Activated CD8-positive, alpha-beta memory T cell treated with anti-CD3 and anti-CD28 coated beads, Interleukin-2, amount 50 U/mL, for 24 hours (primary cell): Measurements from ENCODE around the gene CACNA1B.
"Not testable (repeated sequence)": the region's sequence is repeated elsewhere in the genome, so short reads cannot be mapped to it uniquely, and the experiment has no call there.

Experiments
- DNase-seq: peaks from one replicate; pipeline ENCODE4 v3.0.0-alpha.2; 2020; ENCODE audit errors: extremely low read depth

The CACNA1B gene

GRCh38 chr9:137866226-137867141 lies 11.1 kb upstream of the CACNA1B start:
- no peak for DNase-seq

- DNase-seq: no peak
Observed at GRCh38 chr9:137870432-137870831, 7.2 kb upstream of the CACNA1B start.

GRCh38 chr9:137872296-137872695 lies 5.3 kb upstream of the CACNA1B start:
- DNase-seq: no peak

- no peak for DNase-seq
Observed at GRCh38 chr9:137873408-137873807, 4.2 kb upstream of the CACNA1B start.

GRCh38 chr9:137873858-137874362 lies 3.7 kb upstream of the CACNA1B start:
- no peak for DNase-seq

GRCh38 chr9:137875354-137875753 lies 2.2 kb upstream of the CACNA1B start:
- no peak for DNase-seq

- no peak for DNase-seq
Observed at GRCh38 chr9:137875846-137876245, 1.7 kb upstream of the CACNA1B start.

GRCh38 chr9:137876269-137876668 lies 1.3 kb upstream of the CACNA1B start:
- DNase-seq: no peak

GRCh38 chr9:137876781-137877386 lies 698 bp upstream of the CACNA1B start:
- DNase-seq: no peak

GRCh38 chr9:137878146-137878941 lies 762 bp downstream of the CACNA1B start:
- DNase-seq: no peak

- DNase-seq: no peak
Observed at GRCh38 chr9:137879052-137879451, 1.5 kb downstream of the CACNA1B start.

GRCh38 chr9:137879566-137880150 lies 2.1 kb downstream of the CACNA1B start:
- no peak for DNase-seq

GRCh38 chr9:137880160-137880975 lies 2.8 kb downstream of the CACNA1B start:
- no peak for DNase-seq

GRCh38 chr9:137880976-137881530 lies 3.5 kb downstream of the CACNA1B start:
- no peak for DNase-seq

GRCh38 chr9:137881591-137882505 lies 4.3 kb downstream of the CACNA1B start:
- DNase-seq: no peak

GRCh38 chr9:137882506-137882821 lies 4.9 kb downstream of the CACNA1B start:
- no peak for DNase-seq

GRCh38 chr9:137883977-137884376 lies 6.4 kb downstream of the CACNA1B start:
- DNase-seq: not testable (repeated sequence)

- DNase-seq: not testable (repeated sequence)
Observed at GRCh38 chr9:137884547-137884946, 7.0 kb downstream of the CACNA1B start.

- not testable (repeated sequence) for DNase-seq
Observed at GRCh38 chr9:137885121-137885520, 7.5 kb downstream of the CACNA1B start.

GRCh38 chr9:137888621-137889020 lies 11.0 kb downstream of the CACNA1B start:
- DNase-seq: not testable (repeated sequence)
